GM21529 (cell line): ENCODE results near the gene MYPOP.

Experiments used
- ATAC-seq: cut with Tn5 transposase; IDR thresholded peaks from one replicate; pipeline ENCODE4 v1.9.1; 2021; ENCODE audit not compliant: unreplicated experiment

Gene MYPOP

DNA sequence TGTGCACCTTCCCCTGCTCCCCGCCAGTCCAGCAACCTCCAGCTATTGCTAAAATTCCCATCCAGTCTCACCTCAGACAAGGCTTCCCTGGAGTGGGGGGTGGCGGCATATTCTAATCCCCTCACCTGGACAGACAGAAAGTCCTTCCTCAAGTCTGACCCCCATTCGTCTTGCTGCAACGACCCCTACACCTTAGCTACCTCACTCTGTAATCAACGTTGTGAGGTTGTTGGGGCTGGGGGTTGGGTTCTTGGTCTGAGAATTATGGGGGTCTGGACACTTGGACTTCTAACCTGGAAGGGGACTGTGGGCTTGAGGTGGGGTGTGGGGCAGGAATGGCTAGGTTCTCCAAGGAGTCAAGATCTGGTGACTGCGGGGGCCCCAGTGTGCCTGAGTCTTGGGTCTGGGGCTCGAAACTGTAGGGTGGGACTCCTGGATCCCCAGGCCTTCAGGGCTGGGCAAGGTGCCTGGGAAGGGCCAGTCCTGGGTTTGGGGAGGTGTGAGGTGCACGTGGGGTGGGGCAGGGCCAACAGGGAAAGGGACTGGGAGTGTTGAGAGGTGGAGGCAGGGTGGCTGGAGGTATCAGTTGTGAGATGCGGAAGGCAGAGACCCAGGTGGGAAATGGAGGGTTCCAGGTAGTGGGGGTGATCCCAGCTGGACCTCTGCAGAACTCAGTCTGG lies 37.0 kb downstream of the MYPOP start:
- ATAC-seq: no peak

DNA sequence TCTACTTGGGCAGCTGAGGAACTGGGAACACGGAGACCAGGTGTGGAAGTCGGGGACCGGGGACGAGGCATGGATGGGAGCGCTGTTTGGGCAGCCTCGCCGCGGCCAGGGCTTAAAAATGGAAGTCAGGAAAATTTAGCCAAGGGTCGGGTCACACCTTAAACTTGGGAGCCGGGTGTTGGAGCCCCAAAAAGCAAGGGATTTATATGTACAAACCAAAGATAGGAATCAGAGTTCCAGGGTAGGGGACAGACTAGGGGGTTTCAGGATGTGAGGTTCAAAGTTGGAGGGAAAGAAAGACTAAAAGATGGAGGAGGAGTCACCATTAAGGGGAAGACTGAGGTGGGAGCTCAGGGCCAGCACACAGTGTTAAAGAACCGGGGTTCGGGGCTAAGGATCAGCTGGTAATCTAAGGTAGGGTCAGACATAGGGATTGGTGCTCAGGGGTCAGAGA lies 37.8 kb downstream of the MYPOP start:
- no peak for ATAC-seq

DNA sequence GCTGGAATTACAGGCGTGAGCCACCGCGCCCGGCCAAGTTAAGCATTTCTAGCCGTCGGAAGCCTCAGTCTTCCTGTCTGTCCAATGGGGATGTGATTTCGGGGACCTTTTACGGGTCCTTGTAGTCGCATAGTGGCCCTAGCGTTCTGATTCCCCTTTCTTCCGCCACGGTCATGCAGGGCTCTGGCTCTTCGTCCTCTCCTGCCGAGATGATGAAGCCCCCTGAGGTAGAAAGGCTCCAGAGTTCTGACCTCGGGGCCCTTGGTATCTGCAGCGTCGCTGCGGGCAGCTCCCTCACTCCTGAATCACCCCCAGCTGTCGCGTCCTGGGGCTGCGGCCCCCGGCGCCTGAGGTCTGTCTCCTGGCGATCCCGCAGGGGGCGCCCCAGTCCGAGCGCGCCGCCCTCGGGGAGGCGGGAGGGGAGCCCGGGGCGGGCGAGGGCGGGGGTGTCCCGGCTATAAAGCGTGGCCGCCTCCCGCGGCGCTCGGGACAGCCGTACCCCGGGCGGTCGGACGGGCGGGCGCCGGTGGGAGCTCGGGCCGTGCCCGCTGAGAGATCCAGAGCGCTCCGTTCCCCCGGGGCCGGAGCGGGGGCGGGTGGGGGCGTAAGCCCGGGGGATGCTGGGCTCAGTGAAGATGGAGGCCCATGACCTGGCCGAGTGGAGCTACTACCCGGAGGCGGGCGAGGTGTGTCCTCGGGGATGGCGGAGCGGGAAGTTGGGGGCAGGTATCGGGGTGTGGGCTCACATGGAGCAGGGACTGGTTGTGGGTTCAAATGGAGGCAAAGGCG lies 38.4 kb downstream of the MYPOP start, which contains the start of gene FOXA3:
FOXA3 (plus strand) TSS at position 487 of the 789 bp plus-strand sequence; CDS start at position 618, 131 bp downstream.
- peak; percentile 44 for ATAC-seq

DNA sequence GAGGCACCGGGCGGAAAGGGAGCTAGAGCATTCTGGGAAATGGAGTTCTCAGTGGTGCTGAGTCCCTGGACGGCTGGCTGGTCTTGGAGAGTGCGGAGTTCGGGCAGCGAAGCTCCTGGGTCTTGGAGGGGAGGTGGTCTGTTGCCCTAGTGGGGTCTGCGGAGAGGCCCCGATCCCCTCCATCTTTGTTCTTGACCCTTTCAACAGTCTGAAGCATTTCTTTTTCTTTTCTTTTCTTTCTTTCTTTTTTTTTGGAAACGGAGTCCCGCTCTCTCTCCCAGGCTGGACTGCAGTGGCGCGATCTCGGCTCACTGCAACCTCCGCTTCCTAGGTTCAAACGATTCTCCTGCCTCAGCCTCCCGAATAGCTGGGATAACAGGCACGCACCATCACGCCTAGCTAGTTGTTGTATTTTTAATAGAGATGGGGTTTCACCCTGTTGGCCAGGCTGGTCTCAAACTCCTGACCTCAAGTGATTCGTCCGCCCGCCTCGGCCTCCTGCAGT lies 39.0 kb downstream of the MYPOP start:
- ATAC-seq: no peak

DNA sequence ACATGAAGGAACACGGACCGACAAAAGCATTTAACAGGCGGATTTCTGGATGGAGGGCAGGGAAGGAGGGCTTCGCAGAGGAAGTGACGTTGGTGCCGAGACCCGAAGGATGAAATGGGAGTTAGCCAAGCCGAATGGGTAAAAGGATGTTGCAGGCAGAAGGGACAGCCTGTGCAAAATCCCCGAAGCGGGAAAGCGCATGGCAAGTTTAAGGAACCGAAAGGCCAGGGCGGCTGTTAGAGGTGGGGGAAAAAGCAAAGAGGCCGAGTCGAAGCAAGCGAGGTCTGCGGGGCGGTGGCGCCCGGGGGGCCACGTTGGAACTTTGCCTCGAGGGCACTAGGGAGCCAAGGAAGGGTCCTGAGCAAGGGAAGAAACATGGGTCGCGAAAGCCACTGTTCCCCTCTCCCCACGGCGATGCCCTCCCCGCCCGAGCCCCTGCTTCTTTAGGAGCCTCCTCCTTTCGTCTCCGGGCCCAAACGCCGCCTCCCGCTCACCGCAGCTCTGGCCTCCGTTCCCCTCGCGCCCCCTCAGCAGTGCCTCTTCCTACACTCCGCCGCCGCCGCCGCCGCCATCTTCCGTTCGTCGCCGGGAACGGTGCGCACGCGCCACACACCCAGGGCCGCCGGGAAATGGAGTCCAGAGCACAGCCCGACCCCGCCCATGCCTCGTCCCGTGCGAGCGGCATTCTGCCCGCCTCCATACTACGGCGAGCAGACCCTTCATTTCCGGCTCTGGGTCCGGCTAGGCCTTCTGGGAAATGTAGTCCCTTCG lies 39.7 kb downstream of the MYPOP start, which contains the start of gene SYMPK:
SYMPK (minus strand) TSS at position 584 of the 771 bp plus-strand sequence. CDS start 8,652 bp downstream, outside the sequence.
- ATAC-seq: peak; percentile 85

DNA sequence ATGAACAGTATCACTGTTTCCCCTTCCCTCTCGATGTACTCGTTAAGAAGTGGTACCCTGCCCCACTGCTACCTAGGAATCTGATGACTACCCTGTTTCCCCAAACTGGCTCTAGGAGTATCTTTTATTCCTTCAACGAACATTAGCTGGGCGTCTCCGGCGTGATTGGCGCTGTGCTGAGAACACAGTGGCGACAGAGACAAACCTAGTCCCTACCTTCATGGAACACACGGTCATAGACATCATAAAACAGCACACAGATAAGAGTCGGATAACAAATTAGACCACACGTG lies 40.2 kb downstream of the MYPOP start:
- ATAC-seq: no peak

DNA sequence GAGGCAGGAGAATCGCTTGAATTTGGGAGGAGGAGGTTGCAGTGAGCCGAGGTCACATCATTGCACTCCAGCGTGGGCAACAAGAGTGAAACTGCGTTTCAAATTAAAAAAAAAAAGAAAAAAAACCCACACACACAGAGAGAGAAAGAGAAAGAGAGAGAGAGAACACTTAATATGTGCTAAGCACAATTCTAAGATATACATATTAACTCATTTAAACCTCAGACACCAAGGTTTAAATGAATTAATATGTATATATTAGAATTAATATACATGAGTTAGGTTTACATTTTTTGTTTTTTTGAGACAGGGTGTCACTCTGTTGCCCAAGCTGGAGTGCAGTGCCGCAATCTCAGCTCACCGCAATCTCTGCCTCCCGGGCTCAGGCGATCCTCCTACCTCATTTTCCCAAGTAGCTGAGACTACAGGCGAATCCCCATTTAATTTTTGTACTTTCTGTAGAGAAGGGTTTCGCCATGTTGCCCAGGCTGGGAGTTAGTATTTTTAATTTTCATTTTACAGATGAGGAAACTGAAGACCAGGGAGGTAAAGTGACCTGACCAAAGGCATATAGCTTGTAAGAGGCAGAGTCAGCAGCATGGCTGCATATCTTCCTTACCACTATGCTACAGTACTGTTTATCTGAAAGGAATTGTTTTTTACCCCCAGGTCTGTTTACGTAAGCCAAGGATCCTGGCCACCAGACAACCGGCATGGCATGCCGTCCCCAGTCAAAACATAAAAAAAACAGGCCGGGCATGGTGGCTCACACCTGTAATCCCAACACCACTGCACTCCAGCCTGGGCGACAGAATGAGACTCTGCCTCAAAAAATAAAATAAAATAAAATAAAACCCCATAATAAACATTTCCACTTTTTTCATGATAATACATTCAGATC lies 41.8 kb downstream of the MYPOP start:
- no peak for ATAC-seq

DNA sequence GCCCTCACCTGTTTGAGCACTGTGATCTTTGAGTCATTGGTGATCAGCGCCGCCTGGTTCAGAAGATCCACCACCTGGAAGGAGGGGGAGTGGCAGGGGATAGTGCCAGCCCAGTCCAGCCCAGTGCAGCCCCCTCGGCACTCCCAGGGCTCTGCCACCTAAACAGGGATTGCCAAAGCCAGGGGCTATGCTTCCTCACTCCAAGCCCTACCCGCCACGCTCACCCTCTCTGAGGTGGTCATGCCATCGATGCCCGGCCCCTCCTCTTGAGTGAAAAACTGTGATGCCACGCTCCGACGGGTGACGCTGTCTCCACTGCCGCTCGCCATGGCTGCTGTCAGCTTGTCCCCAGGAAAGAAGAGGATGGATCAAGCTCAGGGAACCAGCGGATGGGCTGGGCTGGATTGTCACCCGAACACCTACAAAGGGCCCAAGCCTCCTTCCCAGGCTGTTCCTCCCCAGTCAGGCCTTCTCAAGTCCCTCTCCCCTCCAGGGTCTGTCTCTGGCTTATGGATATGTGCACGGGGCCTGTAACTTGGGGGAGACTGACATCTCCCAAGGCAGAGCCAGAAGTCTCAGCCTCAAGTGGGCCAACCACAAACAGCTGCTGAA lies 48.1 kb downstream of the MYPOP start:
- ATAC-seq: no peak

DNA sequence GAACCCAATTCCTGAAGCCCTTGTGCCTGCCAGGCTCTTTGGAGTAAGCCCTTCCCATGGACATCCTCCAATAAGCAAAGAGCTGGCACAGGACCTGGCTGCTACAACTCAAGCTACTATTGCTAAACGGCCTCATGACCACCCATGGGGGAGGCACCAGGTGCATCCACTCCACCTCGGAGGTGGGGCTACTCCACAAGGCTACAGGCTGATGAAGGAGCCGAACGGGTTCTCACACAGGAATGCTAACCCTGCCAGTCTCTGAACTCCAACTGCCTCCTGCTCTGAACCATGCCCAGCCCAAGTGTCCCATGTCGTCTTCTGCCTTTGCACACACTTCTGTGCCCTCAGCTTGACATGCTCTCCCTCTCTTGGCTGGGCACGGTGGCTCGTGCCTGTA lies 49.4 kb downstream of the MYPOP start:
- no peak for ATAC-seq

DNA sequence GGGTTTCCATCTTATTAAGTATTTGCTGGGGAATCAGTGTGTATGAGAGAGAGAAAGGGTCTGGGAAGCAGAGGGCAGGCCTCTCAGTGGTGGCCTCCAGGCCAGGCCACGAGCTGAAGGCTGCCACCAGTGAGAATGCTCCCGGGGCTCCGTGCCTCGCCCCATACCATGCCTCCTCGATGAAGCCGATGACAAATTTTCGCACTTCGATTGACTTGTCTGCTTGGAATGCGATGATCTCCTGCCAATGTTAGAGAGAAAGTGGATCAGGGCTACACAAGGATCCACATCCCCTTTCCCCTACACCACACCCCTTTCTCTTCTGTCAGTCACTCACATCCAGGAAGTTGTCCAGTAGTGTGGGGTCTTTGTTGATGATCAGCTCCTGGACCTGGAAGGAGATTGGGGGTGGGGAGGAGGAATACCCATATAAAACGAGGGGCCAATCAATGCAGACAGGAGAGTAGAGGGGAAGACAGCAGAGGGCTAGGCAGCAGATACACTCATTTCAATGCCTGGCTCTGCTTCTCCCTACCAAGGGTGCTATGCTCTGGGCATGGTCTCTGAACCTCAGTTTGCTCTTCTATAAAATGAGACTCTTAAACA lies 50.2 kb downstream of the MYPOP start:
- ATAC-seq: no peak

DNA sequence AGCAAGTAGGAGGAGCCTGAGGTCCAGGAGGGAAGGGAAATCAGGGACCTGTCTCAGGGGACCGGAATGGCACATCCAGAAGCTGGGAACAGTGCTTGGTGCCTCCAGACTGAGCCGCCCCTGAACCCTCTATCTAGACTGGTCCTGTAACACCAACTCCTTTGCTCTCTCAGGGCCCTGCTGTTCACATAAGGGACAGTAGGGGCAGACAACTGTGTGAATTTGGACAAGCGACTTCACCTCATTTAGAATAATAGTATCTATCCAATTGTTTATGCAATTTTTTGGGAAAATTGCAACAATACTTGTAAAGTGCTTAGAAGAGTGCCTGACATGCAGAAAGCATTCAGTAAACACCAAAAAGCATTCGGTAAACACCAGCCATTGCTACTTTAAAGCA lies 53.5 kb downstream of the MYPOP start:
- ATAC-seq: no peak

DNA sequence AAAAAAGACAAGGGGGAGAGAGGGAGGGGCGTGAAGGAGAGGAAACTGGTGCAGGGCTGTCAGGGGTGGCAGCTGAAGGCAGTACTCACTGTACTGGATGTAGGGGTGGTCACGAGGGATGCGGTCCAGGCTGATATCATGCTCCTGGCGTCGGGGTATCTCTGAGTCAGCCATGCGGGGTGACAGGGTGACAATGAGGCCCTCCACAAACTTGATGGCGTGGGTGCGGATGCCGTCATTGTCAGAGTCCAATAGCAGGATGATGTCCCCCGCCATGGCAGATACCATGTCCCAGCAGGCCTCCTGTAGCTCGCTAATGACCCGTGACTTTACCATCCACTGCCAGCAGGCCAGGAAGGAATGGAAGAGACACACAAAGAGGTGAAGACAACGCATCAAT lies 54.8 kb downstream of the MYPOP start:
- no peak for ATAC-seq

DNA sequence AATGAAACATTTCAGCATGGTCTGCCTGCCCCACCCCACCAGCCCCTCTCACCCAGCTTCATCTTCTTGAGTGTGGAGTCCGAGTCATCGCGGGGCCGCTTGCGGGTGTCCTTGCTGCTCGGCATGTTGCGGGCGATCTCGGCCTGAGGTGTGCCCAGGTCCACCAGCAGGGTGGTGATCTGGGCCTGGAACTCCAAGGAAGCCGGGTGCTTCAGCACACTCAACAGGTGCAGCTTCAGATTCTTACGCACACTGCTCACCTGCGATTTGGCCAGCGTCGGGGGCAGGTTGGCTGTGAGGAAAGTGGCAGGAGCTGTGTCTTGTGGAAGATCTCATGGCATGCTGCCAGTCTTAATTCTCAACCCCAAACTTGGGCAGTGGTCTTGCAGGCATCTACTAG lies 60.2 kb downstream of the MYPOP start:
- no peak for ATAC-seq
